GM20431 (cell line): Measurements from ENCODE around the gene ABCG1.

Source experiments
- in situ Hi-C: fragments of 300-500 bp; cut with MseI, MboI; formaldehyde crosslinking; loops from one replicate; pipeline ENCODE4 v1.15.0; 2020; ENCODE audit warnings: low sequenced_read_pairs; ENCODE audit not compliant: unreplicated experiment

The ABCG1 gene

GRCh38 chr21:42337830-42338728 is 119.1 kb downstream of the ABCG1 start:
- in situ Hi-C loops: no loop called here

GRCh38 chr21:42338729-42339715 is 120.1 kb downstream of the ABCG1 start:
- in situ Hi-C loops: no loop called here

- in situ Hi-C loops: no loop called here
Measured at GRCh38 chr21:42340187-42341050, 121.5 kb downstream of the ABCG1 start.

- in situ Hi-C loops: no loop called here
Measured at GRCh38 chr21:42341776-42342542, 123.0 kb downstream of the ABCG1 start.

DNA sequence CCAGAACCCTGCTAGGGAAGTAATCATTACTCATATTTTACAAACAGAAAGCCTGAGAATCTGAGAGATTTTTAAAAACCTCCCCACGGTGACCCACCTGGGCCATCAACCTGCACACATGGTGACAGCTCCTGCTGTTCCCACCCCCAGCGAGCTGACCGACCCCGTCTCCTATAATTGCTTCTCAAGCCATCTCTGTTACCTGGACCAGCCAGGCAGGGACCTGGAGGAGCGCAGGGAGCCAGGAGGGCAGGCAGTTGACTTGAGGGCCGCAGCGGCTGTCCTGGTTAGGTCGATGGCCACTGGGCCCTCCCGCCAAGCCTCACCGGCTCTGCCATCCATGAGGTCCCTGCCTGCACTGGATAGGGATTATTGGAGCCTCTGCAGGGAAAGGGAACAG is 124.2 kb downstream of the ABCG1 start:
- in situ Hi-C loops: no loop called here

- in situ Hi-C loops: no loop called here
Measured at GRCh38 chr21:42343556-42343955, 124.6 kb downstream of the ABCG1 start.

DNA sequence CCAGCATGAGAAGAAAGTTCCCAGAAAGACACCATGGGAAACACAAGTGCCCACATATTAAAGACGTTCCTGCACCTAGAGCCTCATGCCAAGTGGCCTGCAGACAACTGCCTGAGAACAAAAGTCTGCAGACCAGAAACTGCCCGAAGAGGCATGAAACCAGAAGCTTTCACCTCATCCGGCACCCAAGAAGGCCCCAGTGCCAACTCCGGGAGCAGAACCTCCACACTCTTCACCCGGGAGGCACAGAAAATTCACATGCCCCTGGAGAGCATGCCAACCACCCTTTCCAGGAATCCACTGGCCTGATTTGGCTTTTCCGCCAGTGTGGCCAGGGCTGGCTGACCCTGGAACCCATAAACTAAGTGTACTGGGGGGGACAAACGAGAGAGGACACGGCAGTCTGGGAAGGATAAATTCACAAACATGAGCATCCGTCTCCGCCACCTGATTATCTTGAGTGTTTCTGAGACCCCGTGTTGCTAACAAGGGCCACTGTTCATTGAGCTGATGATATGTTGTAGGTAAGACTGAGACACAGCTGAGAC is 125.1 kb downstream of the ABCG1 start:
- in situ Hi-C loops: no loop called here

DNA sequence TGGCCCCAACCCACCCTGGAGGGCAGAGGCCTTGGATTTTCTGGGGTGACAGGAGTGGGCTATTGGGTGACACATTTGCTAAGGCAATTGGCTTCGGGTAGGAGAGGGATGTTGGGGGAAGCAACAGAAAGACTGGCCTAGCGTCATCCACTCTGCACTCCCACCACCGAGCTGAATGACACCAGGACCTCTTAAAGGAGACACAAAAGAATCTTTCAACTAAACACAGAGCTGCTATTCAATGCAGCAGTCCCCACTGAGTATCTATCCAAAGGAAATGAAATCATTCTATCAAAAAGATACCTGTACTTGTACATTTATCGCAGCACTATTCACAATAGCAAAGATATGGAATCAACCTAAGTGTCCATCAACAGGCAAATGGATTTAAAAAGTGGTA is 125.7 kb downstream of the ABCG1 start:
- in situ Hi-C loops: no loop called here

GRCh38 chr21:42346441-42346840 is 127.5 kb downstream of the ABCG1 start:
- in situ Hi-C loops: no loop called here
